Bronchial epithelial cell (primary cell): ENCODE data around the gene FBLIM1. TPM values are rescaled to one million over a fixed set of nuclear protein-coding genes. Genes with fewer than 3 reads are reported as not detected.

Experiments
- DNase-seq: peaks from one replicate; pipeline ENCODE4 v3.0.0-alpha.2; 2010; ENCODE audit warnings: low read depth
- FAIRE-seq: peaks from 2 replicates; lab custom pipeline; 2011; peaks lifted over from hg19 to GRCh38; lab: Jason Lieb, UNC
- H3K27me3 ChIP-seq: 2 replicates; pipeline ENCODE4 v1.5.1; 2011; ENCODE audit warnings: low read length; ENCODE audit not compliant: control insufficient read depth, insufficient read depth
- H3K36me3 ChIP-seq: 2 replicates; pipeline ENCODE4 v1.5.1; 2011; ENCODE audit warnings: low read length; ENCODE audit not compliant: control insufficient read depth, insufficient read depth
- H3K4me3 ChIP-seq: 2 replicates; pipeline ENCODE4 v1.5.1; 2011; ENCODE audit warnings: mild to moderate bottlenecking, low read depth, low read length, control low read depth
- CTCF ChIP-seq: IDR thresholded peaks from 2 replicates; pipeline ENCODE4 v1.5.1; 2011; ENCODE audit warnings: mild to moderate bottlenecking, moderate library complexity, low read length, control low read depth, inconsistent platforms; ENCODE audit not compliant: insufficient read depth, severe bottlenecking
- total RNA-seq: library from RNA; depleted of rRNA; stranded (reverse); fragments of >200 nt; gene quantifications from 2 replicates; pipeline ENCODE4 v1.2.1, GENCODE V29; 2014

Gene FBLIM1
- total RNA-seq, 1 donor from 2014 or later: 72.4 TPM

DNA sequence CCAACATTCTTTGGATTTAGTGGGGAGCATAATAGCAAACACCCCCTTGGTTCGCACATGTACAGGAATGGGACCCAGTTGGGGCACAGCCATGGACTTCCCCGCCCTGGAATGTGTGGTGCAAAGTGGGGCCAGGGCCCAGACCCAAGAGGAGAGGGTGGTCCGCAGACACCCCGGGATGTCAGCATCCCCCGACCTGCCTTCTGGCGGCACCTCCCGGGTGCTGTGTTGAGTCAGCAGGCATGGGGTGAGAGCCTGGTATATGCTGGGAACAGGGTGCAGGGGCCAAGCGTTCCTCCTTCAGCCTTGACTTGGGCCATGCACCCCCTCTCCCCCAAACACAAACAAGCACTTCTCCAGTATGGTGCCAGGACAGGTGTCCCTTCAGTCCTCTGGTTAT is 27.1 kb downstream of the FBLIM1 start:
- no peak overlapping the region for H3K4me3 ChIP-seq
- FAIRE-seq (no peak), DNase-seq (no peak)
- H3K27me3 ChIP-seq: no peaks in the 10 kb centered on the region
- TF ChIP-seq CTCF: no peak
- peaks cover 12% of the 10 kb centered on the region for H3K36me3 ChIP-seq

DNA sequence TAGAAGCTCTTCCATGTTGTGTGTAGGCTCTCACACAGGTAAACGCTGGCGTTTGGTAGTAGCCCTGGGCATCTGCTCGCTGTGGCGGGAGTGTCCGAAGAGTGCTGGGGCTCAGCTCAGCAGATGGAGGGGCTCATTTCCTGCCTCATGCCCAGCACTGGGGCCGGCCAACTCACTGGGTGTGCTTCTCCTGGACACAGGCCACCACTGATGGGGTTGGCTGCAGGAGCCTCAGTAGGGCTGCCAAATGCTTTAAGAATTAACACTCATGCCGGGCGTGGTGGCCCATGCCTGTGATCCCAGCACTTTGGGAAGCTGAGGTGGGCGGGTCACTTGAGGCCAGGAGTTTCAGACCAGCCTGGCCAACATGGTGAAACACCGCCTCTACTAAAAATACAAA is 28.0 kb downstream of the FBLIM1 start:
- H3K4me3 ChIP-seq: no peak overlapping the region
- no peak for TF ChIP-seq CTCF
- H3K27me3 ChIP-seq: no peaks in the 10 kb centered on the region
- FAIRE-seq (no peak), DNase-seq (no peak)
- H3K36me3 ChIP-seq: peaks cover 12% of the 10 kb centered on the region

- H3K36me3 ChIP-seq: peaks cover 7% of the 10 kb centered on the region
- peak; percentile 92 for DNase-seq
Measured at GRCh38 chr1:15788624-15789301, 30.2 kb downstream of the FBLIM1 start.

GRCh38 chr1:15796086-15796462 is 37.5 kb downstream of the FBLIM1 start:
- Histone ChIP-seq H3K36me3 (no peaks in the 10 kb centered on the region), H3K27me3 (no peaks in the 10 kb centered on the region), H3K4me3 (no peak overlapping the region)
- DNase-seq (no peak), FAIRE-seq (no peak)
- TF ChIP-seq CTCF: no peak

More at GRCh38 chr1:15788624-15789301, 30.2 kb downstream of the FBLIM1 start:
- no peak for FAIRE-seq
- no peaks in the 10 kb centered on the region for H3K27me3 ChIP-seq
- no peak for TF ChIP-seq CTCF
- no peak overlapping the region for H3K4me3 ChIP-seq

- H3K36me3 ChIP-seq: no peaks in the 10 kb centered on the region
- DNase-seq (peak; percentile 73), FAIRE-seq (no peak)
- H3K27me3 ChIP-seq: no peaks in the 10 kb centered on the region
- no peak for TF ChIP-seq CTCF
- no peak overlapping the region for H3K4me3 ChIP-seq
Measured at GRCh38 chr1:15797614-15798390, 39.2 kb downstream of the FBLIM1 start.
